Right renal cortex interstitium (tissue), 3 donors: ENCODE data around the gene LY6G5B. TPM values are rescaled to one million over a fixed set of nuclear protein-coding genes. Genes with fewer than 3 reads are reported as not detected.

Source experiments
- DNase-seq, 3 donors: peaks; one replicate each; pipeline ENCODE4 v3.0.0-alpha.2; 2013; ENCODE audit warnings: low read depth in 3 of 3, low spot score in 2 of 3
- polyA plus RNA-seq, 3 donors: library from polyadenylated mRNA; unstranded; fragments of 120-200 nt; gene quantifications; one replicate each; pipeline ENCODE4 v1.2.1, GENCODE V29; 2013; ENCODE audit not compliant: insufficient read length in 3 of 3

LY6G5B gene
- polyA plus RNA-seq, 3 donors = 10.4 to 15.6 (median 12.0) TPM

GRCh38 chr6:31662124-31662723 lies 7.6 kb upstream of the LY6G5B start:
- DNase-seq = no peak

- DNase-seq = no peak
Observed at GRCh38 chr6:31663126-31663960, 6.4 kb upstream of the LY6G5B start.

- DNase-seq = no peak
Observed at GRCh38 chr6:31663961-31664789, 5.6 kb upstream of the LY6G5B start.

GRCh38 chr6:31664790-31665500 lies 4.8 kb upstream of the LY6G5B start, which contains the start of gene GPANK1:
GPANK1 (minus strand) TSS chr6:31664997; CDS start chr6:31664478, 519 bp downstream.
- peak in 2 of 3 donors; percentile 89 to 92 for DNase-seq

- peak in 2 of 3 donors; percentile 90 to 96 for DNase-seq
Observed at GRCh38 chr6:31665501-31666336, 4.1 kb upstream of the LY6G5B start, which contains the start of gene CSNK2B. CSNK2B (plus strand) TSS chr6:31666080; CDS start chr6:31666832, 752 bp downstream.

GRCh38 chr6:31666337-31666965 lies 3.3 kb upstream of the LY6G5B start:
- DNase-seq = no peak

GRCh38 chr6:31676322-31676903 lies 6.6 kb downstream of the LY6G5B start:
- no peak for DNase-seq

GRCh38 chr6:31676904-31677303 lies 7.1 kb downstream of the LY6G5B start:
- DNase-seq = no peak

- no peak for DNase-seq
Observed at GRCh38 chr6:31677955-31678354, 8.2 kb downstream of the LY6G5B start.

GRCh38 chr6:31680226-31681134 lies 10.7 kb downstream of the LY6G5B start, which contains the start of gene LY6G5C:
LY6G5C (minus strand) TSS chr6:31681067; CDS start chr6:31680373, 694 bp downstream.
- DNase-seq = no peak

GRCh38 chr6:31681135-31681671 lies 11.4 kb downstream of the LY6G5B start:
- DNase-seq = no peak

- no peak for DNase-seq
Observed at GRCh38 chr6:31683591-31683990, 13.8 kb downstream of the LY6G5B start.

GRCh38 chr6:31686483-31686882 lies 16.7 kb downstream of the LY6G5B start:
- DNase-seq = no peak

GRCh38 chr6:31687321-31687720 lies 17.5 kb downstream of the LY6G5B start:
- DNase-seq = no peak

- no peak for DNase-seq
Observed at GRCh38 chr6:31687860-31688693, 18.3 kb downstream of the LY6G5B start.
